NOMO-1 treated with DMSO at 0.1 percent for 48 hours (cell line): ENCODE results near the gene TNIK.

Experiments
- DNase-seq: peaks from one replicate; lab custom pipeline; 2025; ENCODE audit not compliant: unreplicated experiment; lab: John Stamatoyannopoulos, UW

TNIK gene

GRCh38 chr3:171366738-171367137, 93.5 kb downstream of the TNIK start:
- DNase-seq: peak; percentile 34

- DNase-seq: no peak
Observed at GRCh38 chr3:171366043-171366442, 94.2 kb downstream of the TNIK start.

GRCh38 chr3:171365489-171365888, 94.7 kb downstream of the TNIK start:
- DNase-seq: no peak

- peak; percentile 22 for DNase-seq
Observed at GRCh38 chr3:171364500-171364899, 95.7 kb downstream of the TNIK start.

DNA sequence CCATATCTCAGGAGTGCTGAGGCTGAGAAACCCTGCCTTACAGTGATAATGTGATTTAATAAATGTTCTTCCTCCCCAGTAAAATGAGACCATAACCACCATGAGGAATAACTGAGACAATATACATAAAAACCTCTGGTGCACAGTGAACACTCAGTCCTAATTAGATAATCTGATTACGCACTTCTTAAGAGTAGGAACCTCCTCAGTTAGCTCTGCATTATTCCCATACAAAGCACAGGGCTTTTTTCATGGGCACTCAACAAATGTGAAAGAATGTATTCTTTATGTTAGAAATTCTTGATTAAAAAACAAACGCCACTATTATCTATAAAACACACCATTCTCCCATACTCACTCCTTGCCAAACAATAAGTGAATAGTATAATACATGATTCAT, 97.0 kb downstream of the TNIK start:
- no peak for DNase-seq

DNA sequence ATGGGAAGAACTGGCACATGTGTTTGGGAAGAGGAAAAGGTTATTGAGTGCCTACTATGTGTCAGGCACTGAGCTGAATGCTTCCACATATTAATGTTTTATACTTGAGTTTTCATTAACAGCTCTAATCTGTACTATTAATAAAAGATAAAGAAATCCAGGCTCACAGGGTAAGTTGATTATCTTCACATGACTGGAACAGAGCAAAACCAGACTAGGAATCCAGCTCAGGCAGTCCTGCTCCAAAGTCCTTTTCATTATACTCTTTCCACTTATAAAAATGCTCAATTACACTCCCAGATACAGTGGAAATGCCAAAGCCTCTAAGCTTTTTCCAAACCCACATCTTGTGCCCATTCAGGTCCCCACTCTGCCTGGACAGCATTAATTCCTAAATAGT, 97.6 kb downstream of the TNIK start:
- no peak for DNase-seq

GRCh38 chr3:171358881-171359198, 101.4 kb downstream of the TNIK start:
- peak; percentile 39 for DNase-seq

DNA sequence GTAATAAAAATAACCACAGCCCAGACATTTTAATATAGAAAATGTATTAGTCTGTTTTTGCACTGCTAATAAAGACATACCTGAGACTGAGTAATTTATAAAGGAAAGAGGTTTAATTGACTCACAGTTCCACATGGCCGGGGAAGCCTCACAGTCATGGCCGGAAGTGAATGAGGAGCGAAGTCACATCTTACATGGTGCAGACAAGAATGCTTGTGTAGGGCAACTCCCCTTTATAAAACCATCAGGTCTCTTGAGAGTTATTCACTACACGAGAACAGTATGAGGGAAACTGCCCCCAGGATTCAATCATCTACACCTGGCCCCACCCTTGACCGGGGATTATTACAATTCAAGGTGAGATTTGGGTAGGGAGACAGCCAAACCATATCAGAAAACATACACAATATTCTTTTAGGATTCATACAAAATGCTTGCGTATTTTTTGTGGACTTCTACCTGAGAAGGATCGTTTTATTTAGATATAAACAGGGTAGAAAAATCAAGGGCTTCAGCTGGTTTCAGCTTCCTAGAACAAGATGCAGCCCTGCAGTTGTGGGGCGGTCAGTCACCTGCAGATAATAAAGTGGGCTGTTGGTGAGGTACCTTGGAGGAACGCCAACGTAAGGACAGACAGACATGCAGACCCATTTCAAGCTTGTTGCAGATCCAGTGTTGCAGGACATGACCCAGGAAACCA, 101.9 kb downstream of the TNIK start:
- DNase-seq: no peak

GRCh38 chr3:171357721-171358120, 102.5 kb downstream of the TNIK start:
- no peak for DNase-seq

DNA sequence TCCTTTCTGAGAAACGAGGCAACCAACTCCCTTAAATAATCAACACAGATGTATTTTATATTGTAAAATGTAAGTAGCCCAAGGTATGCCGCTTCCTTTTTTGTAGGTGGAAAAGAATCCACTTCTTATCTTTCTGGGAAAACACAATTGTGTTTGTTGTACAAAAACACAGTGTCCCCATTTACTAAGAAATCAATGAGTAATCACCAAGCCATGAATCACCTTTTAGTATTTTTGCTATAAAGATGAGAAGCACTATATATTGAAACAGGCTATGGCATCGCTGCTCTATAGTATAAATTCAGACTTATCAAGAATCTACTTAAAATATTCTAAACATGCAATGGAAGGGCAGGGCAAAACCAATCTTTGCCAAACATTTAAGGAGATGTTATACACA, 104.0 kb downstream of the TNIK start:
- DNase-seq: no peak

- DNase-seq: no peak
Observed at GRCh38 chr3:171354706-171355582, 105.3 kb downstream of the TNIK start.

DNA sequence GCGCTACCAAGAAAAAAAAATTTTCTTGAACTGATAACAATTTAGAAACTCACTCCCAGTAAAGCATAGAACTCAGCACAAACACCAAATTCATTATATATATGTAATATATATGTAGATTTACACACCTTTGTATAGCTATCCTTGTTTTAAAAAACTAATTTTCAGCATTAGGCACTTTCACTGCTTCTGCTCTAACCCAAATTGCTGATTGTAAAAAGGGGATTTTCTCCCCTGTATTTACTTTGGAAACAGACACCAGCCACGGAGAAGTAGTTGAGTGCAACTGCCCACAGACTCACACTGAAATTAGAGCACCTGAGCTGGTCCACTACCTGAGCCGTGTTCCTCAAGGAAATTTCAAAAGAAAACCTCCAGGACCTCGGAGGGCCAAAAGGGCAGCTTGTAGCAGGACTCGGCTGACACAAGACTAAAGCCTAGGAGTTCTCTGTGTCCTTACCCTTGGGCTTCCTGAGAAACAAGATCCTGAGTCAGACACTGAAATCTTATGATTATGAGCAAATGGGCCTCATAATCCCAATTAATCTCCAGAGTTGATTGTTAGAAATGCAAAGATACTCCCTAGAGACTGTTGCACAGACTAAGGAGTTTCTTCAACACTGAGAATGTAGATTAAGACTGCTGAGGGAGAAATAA, 106.0 kb downstream of the TNIK start:
- DNase-seq: no peak

DNA sequence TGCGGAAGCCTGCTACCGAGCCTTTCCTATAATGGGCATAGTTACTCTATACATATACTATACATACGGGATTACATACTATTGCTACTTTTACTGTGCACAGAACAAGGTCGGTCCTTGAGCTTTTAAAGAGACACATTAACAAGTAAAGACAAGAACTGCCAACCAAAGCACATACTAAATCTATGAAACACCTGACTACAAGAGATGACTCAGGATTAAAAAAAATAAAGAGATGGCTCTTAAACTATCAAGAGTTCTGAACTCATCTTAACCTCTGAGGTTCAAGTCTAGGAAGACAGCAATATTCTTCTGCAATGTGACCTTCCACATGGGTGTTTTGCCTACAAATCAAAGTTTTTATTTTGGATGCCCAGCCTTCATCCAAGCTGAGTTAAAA, 106.8 kb downstream of the TNIK start:
- no peak for DNase-seq

DNA sequence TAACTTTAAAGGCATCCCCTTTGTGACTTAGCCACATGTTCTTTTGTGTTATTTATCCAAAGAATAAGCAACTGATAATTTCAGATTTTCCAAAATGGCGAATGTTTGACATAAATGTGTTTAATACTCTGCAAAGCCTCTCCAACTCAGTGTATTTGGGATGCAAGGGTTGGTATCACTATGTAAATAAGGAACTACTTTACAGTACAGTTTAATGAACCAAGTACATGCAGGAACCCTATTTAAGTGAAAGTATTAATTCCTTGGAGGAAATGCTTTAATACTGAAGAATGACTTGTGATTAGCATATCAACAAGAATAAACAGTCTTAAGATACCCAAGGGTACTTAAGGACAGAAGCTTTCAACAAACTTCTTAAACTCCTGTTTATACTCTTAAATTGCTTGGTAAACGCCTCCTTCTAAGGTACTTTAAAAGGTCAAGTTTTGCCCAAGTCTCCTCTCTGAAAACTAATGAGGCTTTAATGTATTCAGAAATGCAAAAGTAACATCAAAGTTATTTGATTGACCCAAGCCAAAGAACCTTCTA, 107.7 kb downstream of the TNIK start:
- DNase-seq: no peak

GRCh38 chr3:171351676-171352075, 108.5 kb downstream of the TNIK start:
- no peak for DNase-seq

- peak; percentile 81 for DNase-seq
Observed at GRCh38 chr3:171350364-171350763, 109.8 kb downstream of the TNIK start.

DNA sequence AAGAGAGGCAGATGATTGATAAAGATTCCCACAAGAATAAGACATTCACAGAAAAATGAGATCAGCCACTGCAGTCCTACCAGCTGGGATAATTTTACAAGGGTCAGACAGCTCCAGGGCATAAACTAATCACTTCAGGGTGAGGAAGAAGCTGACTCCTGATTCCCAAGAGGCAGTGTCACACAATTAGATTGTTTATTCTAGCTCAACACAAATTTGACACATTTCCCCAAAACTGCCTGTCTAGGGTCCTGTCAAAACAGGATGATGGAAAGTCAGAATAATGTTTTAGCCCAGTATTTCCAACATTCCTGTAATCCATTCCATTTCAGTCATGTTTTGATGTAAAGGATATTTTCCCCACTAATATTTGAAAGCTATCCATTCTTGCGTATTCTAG, 110.8 kb downstream of the TNIK start:
- DNase-seq: no peak

- DNase-seq: no peak
Observed at GRCh38 chr3:171348121-171348520, 112.1 kb downstream of the TNIK start.

DNA sequence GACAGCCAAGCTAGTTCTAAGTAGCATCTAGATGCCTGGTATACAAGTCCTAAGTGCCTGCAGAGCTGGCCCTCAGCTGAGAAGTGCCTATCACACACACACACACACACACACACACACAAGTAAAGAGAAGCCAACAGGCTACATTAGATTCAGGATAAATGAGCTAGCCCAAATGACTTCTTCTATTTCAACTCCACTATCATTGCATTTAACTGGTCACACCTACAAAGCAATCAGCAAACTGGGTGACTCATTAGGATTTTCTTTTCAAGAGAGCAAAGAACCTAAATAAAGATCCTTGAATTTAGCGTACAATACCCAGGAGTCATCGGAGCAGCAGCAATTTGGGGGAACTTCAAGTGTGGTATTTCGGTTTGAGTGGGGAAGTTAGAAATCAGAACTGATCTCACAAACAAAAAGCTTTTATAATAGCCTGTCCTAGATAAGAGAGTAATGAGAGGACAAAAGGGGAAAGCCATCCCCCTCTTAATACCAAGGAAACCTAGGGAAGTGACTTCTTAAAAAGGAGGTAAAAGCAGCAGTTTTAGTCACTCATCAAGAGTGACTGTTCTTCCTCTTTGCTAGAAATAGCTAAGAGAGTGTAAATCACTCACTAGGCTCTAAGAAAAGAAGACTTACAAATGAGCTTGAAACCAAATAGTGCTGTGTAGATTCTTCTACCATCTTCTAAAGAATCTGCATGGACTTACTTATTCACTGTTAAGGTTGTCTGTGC, 112.7 kb downstream of the TNIK start:
- DNase-seq: peak; percentile 98

DNA sequence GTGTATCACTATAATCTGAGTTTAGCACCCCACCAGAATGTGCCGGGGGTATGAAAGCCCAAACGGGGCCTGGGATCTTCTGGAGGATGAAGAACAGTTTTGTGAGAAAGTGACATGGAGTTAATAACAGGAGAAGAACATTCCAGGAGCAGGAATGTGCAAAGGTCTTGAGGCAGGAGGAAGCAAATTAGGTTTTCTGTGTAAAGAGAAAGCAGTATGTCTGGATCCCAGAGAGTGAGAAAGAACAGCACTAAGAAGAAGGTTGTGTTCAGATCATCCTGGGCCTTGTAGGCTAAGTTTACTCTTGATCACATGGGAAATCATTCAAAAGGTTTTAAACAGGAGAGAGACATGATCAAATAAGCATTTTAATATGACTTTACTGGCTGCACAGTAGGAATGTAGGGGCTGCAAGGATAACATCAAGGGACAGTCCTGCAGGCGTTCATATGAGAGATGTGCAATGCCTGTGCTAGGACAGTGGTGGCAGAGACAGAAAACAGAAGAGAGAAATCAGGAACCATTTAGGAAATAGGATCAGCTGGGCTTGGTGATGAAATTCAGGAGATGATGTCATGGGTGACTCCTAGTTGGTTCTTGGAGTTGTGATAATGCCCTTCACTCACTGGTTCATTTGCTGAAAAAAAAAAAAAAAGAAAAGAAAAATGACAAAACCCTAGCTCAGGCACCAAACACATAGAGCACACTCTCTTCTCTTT, 113.5 kb downstream of the TNIK start:
- peak; percentile 90 for DNase-seq
